GM19025 (cell line): ENCODE data around the gene FLRT1.

Source experiments
- ATAC-seq: cut with Tn5 transposase; IDR thresholded peaks from one replicate; pipeline ENCODE4 v1.9.1; 2021; ENCODE audit warnings: mild to moderate bottlenecking, low read depth, moderate library complexity; ENCODE audit not compliant: unreplicated experiment

FLRT1 gene

GRCh38 chr11:64023712-64024710, 11.7 kb upstream of the FLRT1 start:
- ATAC-seq, result no peak

GRCh38 chr11:64025205-64025604, 10.5 kb upstream of the FLRT1 start:
- ATAC-seq, result no peak

- ATAC-seq, result no peak
Observed at GRCh38 chr11:64026575-64027205, 9.0 kb upstream of the FLRT1 start.

GRCh38 chr11:64027651-64028397, 7.9 kb upstream of the FLRT1 start:
- no peak for ATAC-seq

- ATAC-seq, result no peak
Observed at GRCh38 chr11:64028398-64029115, 7.2 kb upstream of the FLRT1 start.

GRCh38 chr11:64029773-64030172, 6.0 kb upstream of the FLRT1 start:
- ATAC-seq, result no peak

- no peak for ATAC-seq
Observed at GRCh38 chr11:64031001-64031400, 4.7 kb upstream of the FLRT1 start.

- ATAC-seq, result no peak
Observed at GRCh38 chr11:64032050-64032449, 3.7 kb upstream of the FLRT1 start.

GRCh38 chr11:64034411-64034811, 1.3 kb upstream of the FLRT1 start:
- ATAC-seq, result no peak

GRCh38 chr11:64035081-64035524, 628 bp upstream of the FLRT1 start:
- no peak for ATAC-seq

- no peak for ATAC-seq
Observed at GRCh38 chr11:64036087-64037026, 626 bp downstream of the FLRT1 start.

- no peak for ATAC-seq
Observed at GRCh38 chr11:64037027-64037634, 1.4 kb downstream of the FLRT1 start.

- no peak for ATAC-seq
Observed at GRCh38 chr11:64038500-64038899, 2.8 kb downstream of the FLRT1 start.

- no peak for ATAC-seq
Observed at GRCh38 chr11:64039012-64039665, 3.4 kb downstream of the FLRT1 start.

GRCh38 chr11:64040684-64041322, 5.1 kb downstream of the FLRT1 start:
- no peak for ATAC-seq

GRCh38 chr11:64041846-64042245, 6.1 kb downstream of the FLRT1 start:
- no peak for ATAC-seq

GRCh38 chr11:64042301-64042700, 6.6 kb downstream of the FLRT1 start:
- no peak for ATAC-seq

- no peak for ATAC-seq
Observed at GRCh38 chr11:64043545-64043944, 7.8 kb downstream of the FLRT1 start.
